ENCODE results near the gene LRCH3.

Gene LRCH3

GRCh38 chr3:197854596-197855343 is 63.7 kb downstream of the LRCH3 start:
- H3K4me1 ChIP-seq (ENCODE audit: insufficient read depth, poor library complexity, severe bottlenecking): peaks cover 22% of the 10 kb centered on the region

GRCh38 chr3:197855571-197855970 is 64.5 kb downstream of the LRCH3 start:
- Histone ChIP-seq H3K9me3 (ENCODE audit: severe bottlenecking) (no peaks in the 10 kb centered on the region), H3K27me3 (ENCODE audit: insufficient read depth, poor library complexity, severe bottlenecking) (no peaks in the 10 kb centered on the region), H3K36me3 (ENCODE audit: low read depth) (peaks cover 66% of the 10 kb centered on the region), H3K4me1 (ENCODE audit: insufficient read depth, poor library complexity, severe bottlenecking) (peaks cover 22% of the 10 kb centered on the region), H3K27ac (ENCODE audit: poor library complexity, severe bottlenecking) (peak overlapping the region; percentile 93), H3K4me3 (ENCODE audit: severe bottlenecking) (no peak overlapping the region)
- DNase-seq (ENCODE audit: low spot score) (no peak), ATAC-seq (ENCODE audit: low read depth) (no peak)
- no peak for TF ChIP-seq CTCF (IDR thresholded peaks at IDR 0.05; ENCODE audit: poor library complexity, severe bottlenecking)

More at GRCh38 chr3:197854596-197855343, 63.7 kb downstream of the LRCH3 start:
- H3K27me3 ChIP-seq (ENCODE audit: insufficient read depth, poor library complexity, severe bottlenecking): no peaks in the 10 kb centered on the region
- peak; percentile 89 for DNase-seq (ENCODE audit: low spot score)
- ATAC-seq (ENCODE audit: low read depth): peak; percentile 100
- H3K27ac ChIP-seq (ENCODE audit: poor library complexity, severe bottlenecking): peak overlapping the region; percentile 93
- H3K9me3 ChIP-seq (ENCODE audit: severe bottlenecking): no peaks in the 10 kb centered on the region
- peaks cover 68% of the 10 kb centered on the region for H3K36me3 ChIP-seq (ENCODE audit: low read depth)
- no peak for TF ChIP-seq CTCF (IDR thresholded peaks at IDR 0.05; ENCODE audit: poor library complexity, severe bottlenecking)
- H3K4me3 ChIP-seq (ENCODE audit: severe bottlenecking): no peak overlapping the region

GRCh38 chr3:197856199-197856816 is 65.3 kb downstream of the LRCH3 start:
- H3K27ac ChIP-seq (ENCODE audit: poor library complexity, severe bottlenecking): peak overlapping the region; percentile 93

GRCh38 chr3:197858133-197858532 is 67.1 kb downstream of the LRCH3 start:
- TF ChIP-seq CTCF (IDR thresholded peaks at IDR 0.05; ENCODE audit: poor library complexity, severe bottlenecking): no peak
- Histone ChIP-seq H3K27ac (ENCODE audit: poor library complexity, severe bottlenecking) (no peak overlapping the region), H3K36me3 (ENCODE audit: low read depth) (peaks cover 62% of the 10 kb centered on the region), H3K4me3 (ENCODE audit: severe bottlenecking) (no peak overlapping the region), H3K4me1 (ENCODE audit: insufficient read depth, poor library complexity, severe bottlenecking) (peaks cover 22% of the 10 kb centered on the region), H3K9me3 (ENCODE audit: severe bottlenecking) (no peaks in the 10 kb centered on the region), H3K27me3 (ENCODE audit: insufficient read depth, poor library complexity, severe bottlenecking) (no peaks in the 10 kb centered on the region)
- no peak for ATAC-seq (ENCODE audit: low read depth)
- no peak for DNase-seq (ENCODE audit: low spot score)

More at GRCh38 chr3:197856199-197856816, 65.3 kb downstream of the LRCH3 start:
- Histone ChIP-seq H3K27me3 (ENCODE audit: insufficient read depth, poor library complexity, severe bottlenecking) (no peaks in the 10 kb centered on the region), H3K4me3 (ENCODE audit: severe bottlenecking) (no peak overlapping the region), H3K36me3 (ENCODE audit: low read depth) (peaks cover 68% of the 10 kb centered on the region), H3K9me3 (ENCODE audit: severe bottlenecking) (no peaks in the 10 kb centered on the region), H3K4me1 (ENCODE audit: insufficient read depth, poor library complexity, severe bottlenecking) (peaks cover 22% of the 10 kb centered on the region)
- ATAC-seq (ENCODE audit: low read depth) (no peak), DNase-seq (ENCODE audit: low spot score) (no peak)
- TF ChIP-seq CTCF (IDR thresholded peaks at IDR 0.05; ENCODE audit: poor library complexity, severe bottlenecking): no peak

- Histone ChIP-seq H3K4me1 (ENCODE audit: insufficient read depth, poor library complexity, severe bottlenecking) (peaks cover 19% of the 10 kb centered on the region), H3K4me3 (ENCODE audit: severe bottlenecking) (no peak overlapping the region), H3K27ac (ENCODE audit: poor library complexity, severe bottlenecking) (no peak overlapping the region), H3K27me3 (ENCODE audit: insufficient read depth, poor library complexity, severe bottlenecking) (no peaks in the 10 kb centered on the region), H3K36me3 (ENCODE audit: low read depth) (peaks cover 58% of the 10 kb centered on the region), H3K9me3 (ENCODE audit: severe bottlenecking) (no peaks in the 10 kb centered on the region)
- ATAC-seq (ENCODE audit: low read depth): no peak
- no peak for DNase-seq (ENCODE audit: low spot score)
- TF ChIP-seq CTCF (IDR thresholded peaks at IDR 0.05; ENCODE audit: poor library complexity, severe bottlenecking): no peak
Measured at GRCh38 chr3:197858598-197858997, 67.5 kb downstream of the LRCH3 start.
